Stimulated activated CD4-positive, alpha-beta T cell treated with anti-CD3 and anti-CD28 coated beads, Interleukin-12 subunit alpha, Interleukin-12 subunit beta, amount 100 ng/mL, for 4 hours (primary cell): ENCODE data around the gene H2BW2.
"Not testable (repeated sequence)": the region's sequence is repeated elsewhere in the genome, so short reads cannot be mapped to it uniquely, and the experiment has no call there.

ENCODE experiments used
- DNase-seq: peaks from one replicate; pipeline ENCODE4 v3.0.0-alpha.2; 2020

Gene H2BW2

DNA sequence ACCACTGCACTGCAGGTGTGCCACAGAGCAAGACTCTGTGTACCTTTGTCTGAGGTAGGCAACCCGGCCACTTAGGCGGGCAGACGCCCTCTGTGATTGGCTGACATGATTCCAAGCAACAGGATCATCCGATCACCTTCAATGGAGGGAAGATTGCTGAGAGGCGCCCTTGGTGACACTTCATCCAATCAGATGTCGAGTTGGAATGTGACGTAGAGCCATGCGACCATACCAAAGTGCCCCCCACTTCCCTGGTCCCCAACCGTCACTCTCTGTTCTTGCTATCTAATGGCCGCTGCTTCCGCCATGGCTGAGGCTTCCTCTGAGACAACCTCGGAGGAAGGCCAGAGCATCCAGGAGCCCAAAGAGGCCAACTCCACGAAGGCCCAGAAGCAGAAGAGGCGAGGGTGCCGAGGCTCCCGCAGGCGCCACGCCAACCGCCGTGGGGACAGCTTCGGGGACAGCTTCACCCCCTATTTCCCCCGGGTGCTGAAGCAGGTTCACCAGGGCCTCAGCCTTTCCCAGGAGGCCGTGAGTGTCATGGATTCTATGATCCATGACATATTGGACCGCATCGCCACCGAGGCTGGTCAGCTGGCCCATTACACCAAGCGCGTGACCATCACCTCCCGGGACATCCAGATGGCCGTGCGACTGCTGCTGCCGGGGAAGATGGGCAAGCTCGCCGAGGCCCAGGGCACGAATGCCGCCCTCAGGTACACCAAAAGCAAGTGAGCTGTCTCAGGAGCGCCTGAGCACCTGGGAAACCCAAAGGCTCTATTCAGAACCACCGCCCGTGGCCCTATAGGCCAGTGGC, at the start of gene H2BW2:
TSS of gene H2BW2 (plus strand) at position 268 of the 817 bp plus-strand sequence. CDS start at position 307, 39 bp downstream.
- no peak for DNase-seq

DNA sequence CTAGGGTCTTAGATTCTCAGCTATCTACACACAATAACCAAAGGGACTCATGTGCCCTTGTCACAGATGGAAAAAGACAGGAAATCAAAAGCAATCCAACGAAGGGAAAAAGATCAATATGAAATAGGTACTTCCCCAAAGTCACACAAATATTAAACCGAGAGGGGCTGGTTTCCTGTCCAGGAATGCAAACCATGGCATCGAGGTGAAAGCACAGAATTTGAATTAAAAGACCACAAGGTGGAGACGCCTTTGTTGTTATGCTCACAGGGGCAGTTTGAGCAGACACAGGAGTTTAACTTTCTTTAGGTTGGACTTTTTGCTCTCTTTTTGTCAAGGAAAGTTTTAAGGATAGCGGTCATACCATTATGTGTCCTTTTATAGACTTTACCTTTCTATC, 40.5 kb upstream of the H2BW2 start:
- DNase-seq: no peak

DNA sequence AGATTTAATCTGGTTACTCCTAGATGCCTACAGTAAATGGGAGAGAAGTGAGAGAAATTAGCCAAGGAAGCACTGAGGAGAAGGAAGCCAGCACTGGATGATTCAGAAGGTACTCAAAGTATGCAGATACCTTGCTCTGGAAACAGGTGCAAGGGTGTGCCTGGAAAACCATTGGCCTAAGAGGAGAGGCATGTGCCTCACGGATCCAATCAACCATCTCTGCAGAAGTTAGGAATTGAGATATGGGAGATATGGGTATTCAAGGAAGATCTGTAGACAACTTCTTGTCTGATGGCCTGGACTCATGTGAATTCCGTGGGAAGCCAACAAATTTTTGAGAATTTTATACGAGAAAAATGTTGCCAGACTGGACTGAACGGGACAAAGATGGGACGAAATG, 30.9 kb upstream of the H2BW2 start:
- no peak for DNase-seq

DNA sequence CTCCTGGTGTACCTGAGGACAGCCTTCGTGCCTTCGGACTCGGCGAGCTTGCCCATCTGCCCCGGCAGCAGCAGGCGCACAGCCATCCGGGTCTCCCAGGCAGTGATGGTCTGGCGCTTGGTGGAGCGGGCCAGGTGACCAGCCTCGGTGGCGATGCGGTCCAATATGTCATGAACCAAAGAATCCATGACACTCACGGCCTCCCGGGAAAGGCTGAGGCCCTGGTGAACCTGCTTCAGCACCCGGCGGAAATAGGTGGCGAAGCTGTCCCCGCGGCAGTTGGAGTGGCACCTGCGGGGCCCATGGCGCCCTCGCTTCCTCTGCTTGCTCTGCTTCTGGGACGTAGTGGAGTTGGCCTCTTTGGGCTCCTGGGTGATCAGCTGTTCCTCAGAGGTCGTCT, 26.6 kb upstream of the H2BW2 start:
- DNase-seq: no peak

DNA sequence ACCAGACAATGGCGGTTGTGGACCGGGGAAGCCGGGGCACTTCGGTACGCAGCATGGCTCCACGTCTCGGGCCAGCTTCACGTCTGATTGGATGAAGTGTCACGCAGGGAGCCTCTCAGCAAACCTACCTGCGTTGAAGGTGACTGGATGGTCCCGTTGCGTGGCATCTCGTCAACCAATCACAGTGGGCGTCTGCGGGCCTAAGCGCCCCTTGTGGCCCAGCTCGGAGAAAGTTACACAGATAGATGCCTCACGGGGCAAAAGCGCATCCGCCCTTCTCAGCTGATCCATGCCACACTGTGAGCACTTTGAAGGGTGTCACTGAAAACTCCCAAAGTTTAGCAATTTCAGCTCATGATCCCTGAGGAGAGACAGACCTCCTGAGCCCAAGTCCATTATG, 26.1 kb upstream of the H2BW2 start, which contains the start of gene H2BW1:
TSS of gene H2BW1 (minus strand) at position 103 of the 400 bp plus-strand sequence. CDS start 132 bp downstream, outside the sequence.
- DNase-seq: no peak

DNA sequence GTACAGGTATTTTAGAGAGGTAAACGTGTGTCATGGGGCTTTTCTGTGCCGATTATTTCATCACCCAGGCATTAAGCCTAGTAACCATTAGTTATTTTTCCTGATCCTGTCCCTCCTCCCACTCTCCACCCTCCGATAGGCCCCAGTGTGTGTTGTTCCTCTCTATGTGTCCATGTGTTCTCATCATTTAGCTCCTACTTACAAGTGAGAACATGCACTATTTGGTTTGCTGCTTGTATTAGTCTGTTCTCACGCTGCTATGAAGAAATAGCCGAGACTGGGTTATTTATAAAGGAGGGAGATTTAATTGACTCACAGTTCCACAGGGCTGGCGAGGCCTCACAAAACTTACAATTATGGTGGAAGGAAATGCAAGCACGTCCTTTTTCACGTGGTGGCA, 24.2 kb upstream of the H2BW2 start:
- not testable (repeated sequence) for DNase-seq

DNA sequence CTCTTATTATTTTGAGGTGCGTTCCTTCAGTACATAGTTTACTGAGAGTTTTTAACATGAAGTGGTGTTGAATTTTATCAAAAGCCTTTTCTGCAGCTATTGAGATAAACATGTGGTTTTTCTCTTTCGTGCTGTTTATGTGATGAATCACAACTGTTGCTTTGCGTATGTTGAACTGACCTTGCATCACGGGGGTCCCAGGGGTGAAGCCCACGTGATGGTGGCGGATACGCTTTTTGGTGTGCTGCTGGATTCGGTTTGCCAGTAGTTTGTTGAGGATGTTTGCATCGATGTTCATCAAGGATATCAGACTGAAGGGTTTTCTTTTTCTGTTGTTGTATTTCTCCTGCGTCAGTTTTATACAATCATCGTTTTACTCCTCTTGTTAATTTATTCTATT, 21.6 kb upstream of the H2BW2 start:
- no peak for DNase-seq

DNA sequence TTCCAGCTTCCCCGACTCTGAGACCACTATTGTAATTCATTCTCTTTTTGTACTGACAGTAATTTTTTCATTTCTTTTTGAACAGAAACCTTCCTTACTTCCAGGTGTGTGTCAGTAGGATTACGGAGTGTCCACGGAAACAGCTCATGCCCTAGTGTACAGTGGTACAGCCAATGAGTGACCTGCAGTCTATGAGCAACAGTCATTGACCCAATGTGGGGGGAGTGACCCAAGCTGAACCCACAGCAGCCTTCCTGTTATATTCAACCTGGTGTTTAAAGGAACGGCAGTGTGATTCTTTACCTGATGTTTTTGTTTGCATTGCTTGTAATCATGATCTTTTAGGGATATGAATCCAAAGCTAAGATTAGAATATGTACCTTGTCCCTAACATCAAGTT, 1.2 kb downstream of the H2BW2 start:
- DNase-seq: no peak

DNA sequence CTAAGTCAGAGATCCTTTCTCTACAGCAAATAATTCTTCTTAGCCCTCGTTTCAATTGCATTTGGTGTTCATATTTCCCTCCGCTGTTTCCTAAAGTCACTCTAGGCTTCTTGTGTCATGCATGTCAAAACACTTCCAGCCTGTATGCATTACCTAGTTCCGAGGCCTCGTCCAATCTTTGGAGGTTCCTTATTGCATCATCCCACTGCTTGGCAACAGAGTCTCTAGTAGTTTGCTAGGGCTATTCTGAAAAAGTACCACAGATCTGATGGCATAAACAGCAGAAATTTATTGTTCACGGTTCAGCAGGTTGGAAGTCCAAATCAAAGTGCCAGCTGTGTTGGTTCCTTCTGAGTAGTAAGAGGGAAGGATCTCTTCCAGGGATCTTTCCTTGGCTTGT, 5.9 kb downstream of the H2BW2 start:
- DNase-seq: no peak

DNA sequence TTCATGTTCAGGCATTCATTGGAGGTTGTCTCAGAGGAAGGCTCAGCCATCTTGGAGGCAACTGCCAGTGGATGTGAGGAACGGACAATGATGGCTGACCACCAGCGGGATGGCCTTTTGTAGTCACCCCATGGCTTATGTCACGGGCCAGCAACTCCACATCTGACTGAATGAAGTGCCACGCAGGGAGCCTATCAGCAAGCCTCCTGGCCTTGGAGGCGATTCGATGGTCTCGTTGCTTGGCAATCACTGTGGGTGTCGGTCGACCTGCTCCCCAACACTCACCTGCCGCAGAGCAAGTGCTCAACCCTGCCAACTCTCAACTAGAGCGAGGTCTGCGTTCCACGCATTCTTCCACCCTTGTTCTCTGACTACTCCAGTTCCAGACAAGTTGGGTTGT, 7.4 kb downstream of the H2BW2 start:
- no peak for DNase-seq

DNA sequence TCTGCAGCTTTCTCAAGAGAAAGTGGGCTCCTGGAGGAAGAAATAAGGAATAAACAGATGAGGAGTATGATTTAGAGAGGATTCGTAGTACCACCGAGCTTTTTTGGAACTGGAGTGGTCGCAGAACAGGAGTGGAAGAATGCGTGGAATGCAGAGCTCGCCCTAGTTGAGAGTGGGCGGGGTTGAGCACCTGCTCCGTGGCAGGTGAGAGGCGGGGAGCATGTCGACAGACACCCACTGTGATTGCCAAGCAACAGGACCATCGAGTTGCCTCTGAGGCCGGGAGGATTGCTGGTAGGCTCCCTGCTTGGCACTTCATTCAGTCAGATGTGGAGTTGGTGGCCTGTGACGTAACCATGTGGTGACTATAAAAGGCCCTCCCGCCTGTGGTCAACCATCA, 15.2 kb downstream of the H2BW2 start:
- not testable (repeated sequence) for DNase-seq

DNA sequence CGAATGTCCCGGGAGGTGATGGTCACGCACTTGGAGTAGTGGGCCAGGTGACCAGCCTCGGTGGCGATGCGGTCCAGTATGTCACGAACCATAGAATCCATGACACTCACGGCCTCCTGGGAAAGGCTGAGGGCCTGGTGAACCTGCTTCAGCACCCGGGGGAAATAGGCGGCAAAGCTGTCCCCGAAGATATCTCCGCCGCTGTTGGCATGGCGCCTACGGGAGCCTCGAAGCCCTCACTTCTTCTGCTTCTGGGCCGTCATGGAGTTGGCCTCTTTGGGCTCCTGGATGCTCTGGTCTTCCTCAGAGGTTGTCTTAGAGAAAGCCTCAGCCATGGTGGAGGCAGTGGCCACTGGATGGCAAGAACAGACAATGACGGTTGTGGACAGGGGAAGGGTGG, 22.9 kb downstream of the H2BW2 start:
- not testable (repeated sequence) for DNase-seq

DNA sequence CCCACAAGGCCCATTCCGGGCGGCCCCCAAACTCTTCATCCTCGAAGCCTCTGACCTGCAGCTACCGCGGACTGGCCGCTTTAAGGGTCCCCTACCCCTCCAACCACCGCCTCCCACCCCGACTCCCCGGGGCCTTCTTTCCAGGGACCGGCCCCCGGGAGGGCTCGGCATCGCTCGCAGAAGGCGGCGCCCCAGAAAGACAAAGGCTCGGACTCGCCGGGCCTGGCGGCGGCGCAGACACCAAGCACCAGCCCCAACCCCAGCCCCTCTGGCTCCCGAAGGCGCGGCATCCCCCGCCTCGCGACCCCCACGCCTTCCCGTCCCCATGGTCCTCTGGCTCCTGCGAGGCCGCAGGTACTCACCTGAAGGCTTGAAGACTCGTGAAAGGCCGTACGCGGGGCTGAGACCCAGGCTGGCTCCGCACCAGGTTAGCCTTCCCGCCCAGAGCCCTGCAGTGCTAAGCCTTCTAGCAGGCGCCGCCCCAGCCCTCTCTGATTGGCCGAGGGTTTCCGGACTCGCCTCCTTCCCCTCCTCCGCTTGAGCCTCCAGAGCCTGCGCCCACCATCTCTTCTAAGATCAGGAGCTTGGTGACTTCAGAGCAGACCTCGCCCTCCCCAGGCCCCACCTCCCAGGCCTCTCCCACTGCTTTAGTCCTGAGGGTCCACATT, 36.2 kb downstream of the H2BW2 start, which contains the start of gene TMSB15C:
TSS of gene TMSB15C (minus strand) at position 459 of the 668 bp plus-strand sequence.
- not testable (repeated sequence) for DNase-seq

DNA sequence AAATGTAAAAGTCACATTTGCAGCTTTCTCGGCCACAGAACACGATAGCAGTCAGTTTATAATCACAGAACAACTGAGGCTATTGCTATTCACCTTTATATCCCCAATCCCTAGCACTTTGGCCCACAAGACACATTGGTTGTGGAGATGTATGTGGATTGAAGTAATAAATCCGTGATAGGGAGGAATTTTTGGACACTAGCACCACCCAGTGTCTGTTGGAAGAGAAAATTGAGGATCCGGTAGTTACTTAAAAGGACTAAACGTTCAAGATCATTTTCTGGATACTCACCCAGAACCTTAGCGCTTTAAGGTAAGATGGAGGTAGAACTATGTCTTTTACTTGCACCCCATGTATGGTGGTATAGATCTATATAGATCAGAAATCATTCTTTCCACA, 38.1 kb downstream of the H2BW2 start:
- not testable (repeated sequence) for DNase-seq

DNA sequence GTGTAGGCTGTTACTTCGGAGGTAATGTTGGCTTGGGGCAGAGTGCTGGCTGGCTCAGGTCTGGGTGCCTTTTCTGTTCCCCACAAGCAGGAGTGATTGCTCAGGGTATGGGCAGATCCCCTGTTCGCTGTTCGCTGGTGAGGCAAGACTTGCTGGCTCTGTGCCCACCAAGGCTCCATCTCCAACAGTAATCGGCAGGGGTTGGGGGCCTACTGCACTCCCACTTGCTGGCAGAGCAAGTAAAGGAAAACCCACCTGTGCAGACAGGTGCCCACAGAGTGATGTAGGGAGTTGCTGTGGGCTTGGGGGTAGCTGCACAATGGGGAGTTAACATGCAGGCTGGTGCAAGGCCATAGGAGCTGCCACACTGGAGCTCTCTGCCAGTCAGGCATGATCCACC, 44.3 kb downstream of the H2BW2 start:
- no peak for DNase-seq

DNA sequence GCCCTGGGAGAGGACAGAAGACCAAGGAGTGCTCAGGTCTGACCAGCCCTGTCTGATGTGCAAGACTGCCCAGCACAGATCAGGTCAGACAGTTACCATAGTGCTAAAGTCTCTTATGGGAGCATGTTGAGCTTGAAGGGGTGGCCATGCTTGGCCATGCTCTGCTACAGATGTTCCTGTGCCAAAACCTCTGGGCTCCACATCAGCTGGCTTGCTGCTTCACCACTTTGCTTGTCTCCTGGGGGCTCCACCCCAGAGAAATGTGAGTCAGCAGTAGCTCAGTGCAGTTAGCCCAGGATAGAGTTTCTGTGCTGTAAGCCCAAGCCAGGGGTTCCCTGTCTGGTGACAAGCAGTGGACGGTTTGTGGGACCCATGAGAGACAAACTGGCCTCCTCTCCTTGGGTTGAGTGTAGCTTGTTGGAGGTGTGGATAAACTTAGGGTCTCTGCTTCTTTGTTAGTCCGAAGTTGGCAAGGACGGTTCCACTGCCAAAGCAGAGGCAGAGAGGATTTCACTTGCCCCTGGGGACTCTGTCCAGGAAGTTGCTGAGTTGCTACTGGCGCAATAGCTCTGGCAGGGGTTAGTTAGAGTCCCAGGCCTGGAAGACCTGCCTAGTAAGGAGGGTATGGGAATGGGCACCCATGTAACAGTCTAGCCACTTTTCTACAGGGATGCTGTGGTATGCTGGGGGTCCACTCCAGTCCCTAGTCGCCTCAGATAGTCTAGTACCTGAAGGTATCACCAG, 45.0 kb downstream of the H2BW2 start:
- no peak for DNase-seq

DNA sequence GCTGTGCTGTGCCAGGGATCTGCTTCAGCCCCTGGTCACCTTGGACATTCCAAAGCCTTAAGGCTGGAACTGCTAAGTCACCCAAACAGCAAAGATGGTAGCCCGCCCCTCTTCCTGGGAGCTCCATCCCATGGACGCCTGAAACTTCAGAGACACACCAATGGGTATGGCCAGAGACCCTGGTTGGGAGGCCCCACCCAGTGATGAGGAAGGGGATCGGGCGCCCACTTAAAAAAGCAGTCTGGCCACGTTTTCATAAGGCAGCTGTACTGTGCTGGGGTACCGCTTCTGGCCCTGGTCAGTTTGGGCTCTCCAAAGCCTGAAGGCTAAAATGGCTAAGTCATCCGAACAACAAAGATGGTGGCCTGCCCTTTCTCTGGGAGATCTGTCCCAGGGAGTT, 45.7 kb downstream of the H2BW2 start:
- DNase-seq: no peak

DNA sequence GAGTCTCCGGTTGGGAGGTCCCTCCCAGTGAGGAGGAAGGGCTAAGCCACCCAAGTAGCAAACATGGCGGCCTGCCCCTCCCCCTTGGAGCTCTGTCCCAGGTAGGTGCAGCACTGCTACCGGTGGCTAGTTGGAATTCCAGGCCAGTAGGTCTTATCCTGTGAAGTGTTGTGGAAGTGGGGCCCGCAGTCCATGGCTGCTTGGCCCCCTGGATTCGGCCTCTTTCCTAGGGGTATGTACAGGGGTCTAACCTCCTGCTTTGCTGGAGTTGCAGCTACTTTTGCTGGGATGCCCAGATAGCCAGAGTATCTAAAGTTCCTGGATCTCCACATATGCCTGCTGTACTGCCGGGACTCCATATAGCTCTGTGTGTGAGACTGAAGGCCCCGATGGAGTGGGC, 46.2 kb downstream of the H2BW2 start:
- DNase-seq: no peak
